Measurements from ENCODE around the gene DENND1A.
"Not testable (repeated sequence)": the region's sequence is repeated elsewhere in the genome, so short reads cannot be mapped to it uniquely, and the experiment has no call there.

Gene DENND1A

GRCh38 chr9:123757960-123758359 is 172.0 kb downstream of the DENND1A start:
- DNase-seq: no peak

GRCh38 chr9:123757547-123757946 is 172.4 kb downstream of the DENND1A start:
- no peak for DNase-seq

- no peak for DNase-seq
Observed at GRCh38 chr9:123756484-123757106, 173.3 kb downstream of the DENND1A start.

DNA sequence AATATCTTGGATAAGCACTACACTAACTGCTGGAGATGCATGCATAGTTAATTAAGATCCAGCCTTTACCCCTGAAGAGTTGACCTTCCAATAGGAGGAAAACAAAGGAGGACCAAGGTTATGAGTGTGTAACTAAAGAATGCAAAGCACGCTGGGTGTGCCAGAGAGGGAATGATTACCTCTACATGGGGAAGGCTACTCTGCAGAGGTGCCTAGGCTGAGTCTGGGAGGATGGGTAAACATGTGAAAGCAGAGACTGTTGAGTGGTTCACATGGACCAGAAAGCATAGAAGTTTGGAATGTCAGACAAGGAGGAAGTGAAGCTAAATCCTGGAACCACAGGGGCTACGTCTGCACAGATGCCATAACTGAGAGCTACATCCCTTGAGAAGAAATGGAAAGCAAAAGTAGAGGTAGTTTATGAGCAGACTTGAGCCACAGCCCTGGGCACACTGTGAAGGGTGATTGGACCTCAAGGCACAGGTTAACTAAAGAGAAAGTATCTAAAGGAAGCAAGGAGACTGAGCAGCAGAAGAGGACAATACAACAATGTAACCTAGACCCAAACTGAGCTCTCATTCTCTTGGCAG is 176.2 kb downstream of the DENND1A start:
- no peak for DNase-seq

- no peak for DNase-seq
Observed at GRCh38 chr9:123753016-123753415, 176.9 kb downstream of the DENND1A start.

DNA sequence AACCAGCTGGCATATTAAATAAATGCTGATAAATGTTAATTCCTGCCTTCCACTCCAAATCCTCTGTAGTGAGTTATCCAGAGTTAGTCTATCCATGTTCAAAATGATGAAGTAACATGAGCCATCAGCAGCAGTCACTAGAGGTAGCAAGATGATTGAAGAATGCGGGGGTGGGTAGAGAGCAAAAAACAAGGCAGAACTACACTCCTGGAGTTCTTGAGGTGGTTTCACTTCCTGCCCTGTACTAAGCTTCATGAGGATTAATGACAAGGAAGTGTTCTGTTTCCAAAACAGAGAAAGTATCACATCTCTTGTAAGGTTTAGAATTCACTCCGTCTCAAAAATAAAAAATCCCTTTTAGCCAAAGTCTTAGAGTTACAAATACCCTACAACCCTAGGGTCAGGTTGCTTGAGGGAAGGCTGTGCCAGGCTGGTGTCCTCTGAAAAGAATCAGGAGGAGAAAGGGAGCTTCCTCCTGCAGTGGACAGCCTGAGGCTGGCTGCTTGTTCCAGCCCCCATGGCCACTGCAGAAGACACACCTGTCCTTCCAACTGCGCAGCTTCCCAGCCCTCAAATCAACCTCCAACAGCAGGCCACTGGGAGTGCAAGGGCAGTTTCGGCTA is 180.2 kb downstream of the DENND1A start:
- no peak for DNase-seq

- no peak for DNase-seq
Observed at GRCh38 chr9:123746765-123747164, 183.2 kb downstream of the DENND1A start.

DNA sequence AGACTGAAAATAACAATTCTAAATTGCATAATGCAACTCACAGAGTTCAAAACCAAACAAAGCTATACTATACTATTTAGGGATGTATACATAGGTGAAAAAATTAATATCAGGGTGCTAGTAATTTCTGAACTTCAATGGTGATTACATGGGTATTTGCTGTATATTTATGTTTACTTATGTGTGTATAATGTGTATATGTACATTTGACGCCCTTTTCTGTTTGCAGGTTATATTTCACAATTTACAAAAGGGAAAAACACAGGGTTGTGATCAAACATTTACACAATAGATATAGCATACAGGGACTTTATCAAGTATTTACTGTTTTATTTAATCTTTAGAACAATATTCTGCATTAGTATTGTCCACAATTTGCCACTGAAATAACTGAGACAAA is 184.0 kb downstream of the DENND1A start:
- DNase-seq: no peak

GRCh38 chr9:123745451-123745850 is 184.5 kb downstream of the DENND1A start:
- no peak for DNase-seq

DNA sequence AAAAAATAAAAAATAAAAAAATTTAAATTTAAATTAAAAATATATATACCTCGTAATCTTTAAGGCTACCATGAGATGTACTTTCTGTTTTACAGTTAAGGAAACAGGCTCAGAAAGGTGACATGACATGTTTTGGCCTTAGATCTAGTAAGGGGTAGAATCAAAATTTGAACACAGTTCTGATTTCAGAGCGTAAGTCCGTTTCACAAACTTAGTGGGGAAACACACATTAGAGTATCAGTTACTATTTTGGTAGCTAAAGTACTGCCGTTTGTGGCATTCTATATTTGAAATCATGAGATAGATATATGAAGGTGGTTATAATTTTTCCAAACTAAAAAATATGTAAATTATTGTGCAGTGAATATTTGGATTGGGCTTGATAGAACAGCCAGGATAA is 186.2 kb downstream of the DENND1A start:
- no peak for DNase-seq

GRCh38 chr9:123742009-123742767 is 187.7 kb downstream of the DENND1A start:
- DNase-seq: no peak

- DNase-seq: no peak
Observed at GRCh38 chr9:123741214-123741613, 188.7 kb downstream of the DENND1A start.

- DNase-seq: no peak
Observed at GRCh38 chr9:123739902-123740301, 190.0 kb downstream of the DENND1A start.

DNA sequence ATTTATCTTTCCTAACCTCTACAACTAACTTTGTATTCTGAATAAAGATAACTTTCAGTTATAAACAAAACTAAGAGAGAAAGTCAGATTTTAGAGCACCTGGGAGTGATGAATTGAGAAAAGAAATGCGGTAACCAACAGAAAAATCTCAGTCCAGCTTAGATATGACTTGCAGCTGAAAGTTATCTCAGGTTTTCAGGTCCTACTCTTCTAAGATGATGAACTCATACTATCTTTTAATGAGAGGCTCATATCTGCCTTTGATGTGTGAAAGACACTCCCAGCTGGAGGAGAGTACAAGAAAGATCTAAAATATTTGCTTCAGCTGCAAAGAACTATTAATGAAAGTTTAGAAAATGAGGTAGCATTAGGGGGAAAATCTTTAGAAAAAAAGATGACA is 190.5 kb downstream of the DENND1A start:
- DNase-seq: no peak

GRCh38 chr9:123738648-123739047 is 191.3 kb downstream of the DENND1A start:
- no peak for DNase-seq

DNA sequence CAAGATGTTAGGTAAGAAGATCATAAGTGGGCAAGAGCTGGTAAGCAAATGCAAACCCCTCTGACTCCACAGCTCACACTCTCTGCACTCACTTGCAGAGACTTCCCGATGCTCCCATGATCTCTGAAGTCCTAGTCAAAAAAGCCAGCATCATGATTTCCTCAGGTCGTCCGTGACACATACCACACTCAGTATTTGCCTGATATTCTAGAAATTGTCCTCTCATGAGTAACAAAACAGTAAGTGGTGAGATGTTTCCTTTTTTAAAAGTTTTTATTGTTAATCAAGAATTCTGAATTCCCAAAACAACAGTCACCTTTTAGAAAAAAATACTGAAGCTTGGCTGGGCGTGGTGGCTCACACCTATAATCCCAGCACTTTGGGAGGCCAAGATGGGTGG is 194.6 kb downstream of the DENND1A start:
- no peak for DNase-seq

- not testable (repeated sequence) for DNase-seq
Observed at GRCh38 chr9:123728571-123728970, 201.4 kb downstream of the DENND1A start.

GRCh38 chr9:123727332-123727731 is 202.6 kb downstream of the DENND1A start:
- no peak for DNase-seq

DNA sequence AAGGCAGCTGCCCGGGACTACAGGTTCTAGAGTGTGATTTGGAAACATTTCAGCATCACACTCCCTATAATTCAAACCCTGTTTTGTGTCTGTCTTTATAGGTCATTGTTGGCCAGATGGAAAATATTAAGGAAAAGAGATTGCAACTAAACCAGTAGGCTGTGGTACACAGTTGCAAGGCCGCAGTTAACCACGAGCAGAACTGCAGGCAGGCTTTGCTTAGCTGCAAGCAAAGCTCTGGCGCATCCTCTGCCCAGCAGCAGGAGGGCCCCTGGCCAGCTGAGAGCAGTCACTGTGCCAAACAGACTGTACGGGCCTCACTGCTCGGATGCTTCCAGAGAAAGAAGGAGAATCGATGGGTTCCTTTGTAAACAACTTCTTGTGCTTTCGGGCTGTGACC is 204.5 kb downstream of the DENND1A start:
- no peak for DNase-seq

DNA sequence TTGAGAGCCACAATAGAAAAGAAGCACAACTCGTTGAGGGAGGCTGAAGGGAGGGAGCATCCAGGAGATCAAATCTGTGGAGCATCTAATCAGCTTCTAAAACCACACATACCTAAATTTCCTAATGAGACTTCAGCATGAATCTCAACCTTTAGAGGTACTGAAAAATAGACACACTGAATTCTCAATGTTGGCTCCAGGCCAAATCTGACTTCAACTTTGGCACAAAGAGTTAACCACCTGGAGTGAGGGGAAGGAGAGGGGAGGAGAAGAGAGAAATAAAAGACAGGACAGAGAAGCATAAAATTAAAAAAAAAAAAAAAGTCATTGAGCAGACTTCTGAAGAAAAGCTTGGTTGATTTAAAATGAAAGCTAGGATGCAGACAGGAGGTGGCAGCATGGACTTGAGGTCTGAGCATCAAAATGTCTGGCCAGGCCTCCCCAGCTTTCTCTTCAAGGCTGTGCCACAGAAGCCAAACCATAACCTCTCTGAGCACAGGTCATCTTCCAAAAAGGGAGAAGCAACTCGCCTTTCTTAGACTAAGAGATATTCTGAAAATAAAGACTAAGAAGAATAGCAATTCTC is 205.6 kb downstream of the DENND1A start:
- no peak for DNase-seq

DNA sequence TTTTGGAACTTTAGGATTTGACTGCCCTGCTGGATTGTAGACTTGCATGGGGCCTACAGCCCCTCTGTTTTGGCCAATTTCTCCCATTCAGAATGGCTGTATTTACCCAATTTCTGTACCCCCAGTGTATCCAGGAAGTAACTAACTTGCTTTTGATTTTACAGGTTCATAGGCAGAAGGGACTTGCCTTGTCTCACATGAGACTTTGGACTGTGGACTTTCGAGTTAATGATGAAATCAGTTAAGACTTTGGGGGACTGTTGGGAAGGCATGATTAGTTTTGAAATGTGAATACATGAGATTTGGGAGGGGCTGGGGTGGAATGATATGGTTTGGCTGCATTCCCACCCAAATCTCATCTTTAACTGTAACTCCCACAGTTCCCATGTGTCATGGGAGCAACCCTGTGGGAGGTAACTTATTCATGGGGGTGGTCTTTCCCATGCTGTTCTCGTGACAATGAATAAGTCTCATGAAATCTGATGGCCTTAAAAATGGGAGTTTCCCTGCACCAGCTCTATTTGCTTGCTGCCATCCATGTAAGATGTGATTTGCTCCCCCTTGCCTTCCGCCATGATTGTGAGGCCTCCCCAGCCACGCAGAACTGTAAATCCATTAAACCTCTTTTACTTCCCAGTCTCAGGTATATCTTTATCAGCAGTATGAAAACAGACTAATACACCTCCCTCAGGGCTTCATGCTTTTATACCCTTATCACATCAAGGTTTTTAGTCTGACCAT is 206.6 kb downstream of the DENND1A start:
- DNase-seq: no peak

- no peak for DNase-seq
Observed at GRCh38 chr9:123722378-123722777, 207.5 kb downstream of the DENND1A start.

- no peak for DNase-seq
Observed at GRCh38 chr9:123718188-123718587, 211.7 kb downstream of the DENND1A start.
